Hepatocyte (in vitro differentiated cells): ENCODE measurements around the gene FSD1.

Experiments used
- CTCF ChIP-seq: fragments of 200-600 bp; sonication (generic); IDR thresholded peaks from 2 replicates; pipeline ENCODE4 v1.5.1; 2016; ENCODE audit warnings: antibody characterized with exemption, mild to moderate bottlenecking; ENCODE audit not compliant: poor library complexity
- EZH2 ChIP-seq: fragments of 200-600 bp; sonication (generic); IDR thresholded peaks from 2 replicates; pipeline ENCODE4 v1.6.1; 2016; ENCODE audit warnings: antibody characterized with exemption, mild to moderate bottlenecking, borderline replicate concordance
- EZH2phosphoT487 ChIP-seq: fragments of 200-600 bp; sonication (generic); IDR thresholded peaks from one replicate; pipeline ENCODE4 v1.6.1; 2018; ENCODE audit warnings: antibody characterized with exemption, mild to moderate bottlenecking, low read depth, moderate library complexity; ENCODE audit not compliant: unreplicated experiment, severe bottlenecking

GRCh38 chr19:4257025-4257424 is 47.4 kb upstream of the FSD1 start:
- TF ChIP-seq CTCF (no peak), EZH2 (no peak), EZH2phosphoT487 (no peak)
